Liver (tissue), 9 donors: ENCODE results near the gene SESN3. TPM values are rescaled to one million over a fixed set of nuclear protein-coding genes. Genes with fewer than 3 reads are reported as not detected.

Experiments
- DNase-seq: peaks from one replicate; pipeline ENCODE4 v3.0.0-alpha.2; 2017; ENCODE audit warnings: low spot score
- H3K27ac ChIP-seq, 2 donors: one replicate each; pipeline ENCODE4 v1.7.0; 2013; ENCODE audit warnings: inconsistent platforms in 2 of 2, low read length in 2 of 2, control low read depth in 1 of 2, low read depth in 1 of 2, mild to moderate bottlenecking in 1 of 2
- H3K27me3 ChIP-seq, 4 donors: one replicate each; pipeline versions ENCODE4 v1.6.1 to v1.7.0; 2013; ENCODE audit warnings: low read length in 3 of 4, inconsistent platforms in 1 of 4, mild to moderate bottlenecking in 1 of 4, moderate library complexity in 1 of 4; ENCODE audit not compliant: control insufficient read depth in 4 of 4, insufficient read depth in 4 of 4
- H3K36me3 ChIP-seq, 4 donors: one replicate each; pipeline versions ENCODE4 v1.6.1 to v1.7.0; 2013; ENCODE audit warnings: low read length in 3 of 4, mild to moderate bottlenecking in 3 of 4, low read depth in 1 of 4, moderate library complexity in 1 of 4; ENCODE audit not compliant: control insufficient read depth in 4 of 4, insufficient read depth in 3 of 4
- H3K4me1 ChIP-seq, 4 donors: one replicate each; pipeline versions ENCODE4 v1.6.1 to v1.7.0; 2013; ENCODE audit warnings: low read length in 3 of 4, mild to moderate bottlenecking in 3 of 4, moderate library complexity in 1 of 4; ENCODE audit not compliant: control insufficient read depth in 4 of 4, insufficient read depth in 4 of 4
- H3K4me3 ChIP-seq, 3 donors: one replicate each; pipeline versions ENCODE4 v1.6.1 to v1.7.0; 2013; ENCODE audit warnings: low read length in 3 of 3, control low read depth in 1 of 3, low read depth in 1 of 3, mild to moderate bottlenecking in 1 of 3
- H3K9ac ChIP-seq, 2 donors: one replicate each; pipeline ENCODE4 v1.7.0; 2013; ENCODE audit warnings: low read length in 2 of 2, mild to moderate bottlenecking in 2 of 2, moderate library complexity in 2 of 2, control low read depth in 1 of 2, low read depth in 1 of 2
- H3K9me3 ChIP-seq, 4 donors: one replicate each; pipeline versions ENCODE4 v1.6.1 to v1.7.0; 2013; ENCODE audit warnings: low read length in 3 of 4; ENCODE audit not compliant: control insufficient read depth in 4 of 4
- CTCF ChIP-seq: fragments of 150-350 bp; IDR thresholded peaks from 2 replicates; pipeline ENCODE4 v1.5.1; 2017; ENCODE audit warnings: improper control_type of control experiment, low read depth, low read length; ENCODE audit not compliant: missing input control
- HNF4A ChIP-seq, 2 donors: conservative IDR thresholded peaks; 2 replicates each; pipeline ENCODE4 v1.6.1; 2016; ENCODE audit warnings: antibody characterized with exemption in 2 of 2, mild to moderate bottlenecking in 2 of 2
- NR2F2 ChIP-seq: IDR thresholded peaks from 2 replicates; pipeline ENCODE4 v1.6.1; 2016; ENCODE audit warnings: antibody characterized with exemption
- RAD21 ChIP-seq, 2 donors: IDR thresholded peaks; 2 replicates each; pipeline ENCODE4 v1.6.1; 2016; ENCODE audit warnings: antibody characterized with exemption in 2 of 2, mild to moderate bottlenecking in 2 of 2
- SP1 ChIP-seq: IDR thresholded peaks from 2 replicates; pipeline ENCODE4 v1.6.1; 2018; ENCODE audit warnings: antibody characterized with exemption, mild to moderate bottlenecking
- TAF1 ChIP-seq: conservative IDR thresholded peaks from 2 replicates; pipeline ENCODE4 v1.6.1; 2016; ENCODE audit warnings: antibody characterized with exemption, mild to moderate bottlenecking
- WGBS: extraction: QIAGEN DNeasy Blood & Tissue Kit; methylation state at CpG from one replicate; pipeline ENCODE4 v1.1.7; 2013; 5-methylcytosine and 5-hydroxymethylcytosine counted together
- polyA plus RNA-seq, 2 donors: library from polyadenylated mRNA; stranded (reverse) in 1 of 2; unstranded in 1 of 2; fragments of 200-250 nt in 1 of 2; fragments of >200 nt in 1 of 2; fragmentation: Nextera tagmentation in 1 of 2; extraction: Ambion mirVana in 1 of 2; gene quantifications; one replicate each; pipeline versions ENCODE4 v1.2.1 to v1.2.3, GENCODE V29; 2013 to 2015
- total RNA-seq, 2 donors: library from RNA; depleted of rRNA; stranded (reverse); fragments of >200 nt; gene quantifications; one replicate each; pipeline ENCODE4 v1.2.3, GENCODE V29; 2014
- TF ChIP-seq, protein P1 (sequence below): IDR thresholded peaks from 2 replicates; pipeline ENCODE4 v1.6.1; 2016; ENCODE audit warnings: antibody characterized with exemption, mild to moderate bottlenecking
- TF ChIP-seq, protein P2 (sequence below): IDR thresholded peaks from 2 replicates; pipeline ENCODE4 v1.6.1; 2016; ENCODE audit warnings: antibody characterized with exemption
- TF ChIP-seq, protein P3 (sequence below): IDR thresholded peaks from 2 replicates; pipeline ENCODE4 v1.6.1; 2016; ENCODE audit warnings: antibody characterized with exemption
- donor health status: healthy.
- donor health status: healthy.
- donor health status: healthy.
- donor health status: healthy.
- donor health status: healthy.

Gene SESN3
- total and polyA plus RNA-seq, 4 donors = 0.85 to 46.6 (median 2.6) TPM

GRCh38 chr11:95243673-95244072 is 12.7 kb upstream of the SESN3 start (continued):
- TF ChIP-seq, protein P1, sequence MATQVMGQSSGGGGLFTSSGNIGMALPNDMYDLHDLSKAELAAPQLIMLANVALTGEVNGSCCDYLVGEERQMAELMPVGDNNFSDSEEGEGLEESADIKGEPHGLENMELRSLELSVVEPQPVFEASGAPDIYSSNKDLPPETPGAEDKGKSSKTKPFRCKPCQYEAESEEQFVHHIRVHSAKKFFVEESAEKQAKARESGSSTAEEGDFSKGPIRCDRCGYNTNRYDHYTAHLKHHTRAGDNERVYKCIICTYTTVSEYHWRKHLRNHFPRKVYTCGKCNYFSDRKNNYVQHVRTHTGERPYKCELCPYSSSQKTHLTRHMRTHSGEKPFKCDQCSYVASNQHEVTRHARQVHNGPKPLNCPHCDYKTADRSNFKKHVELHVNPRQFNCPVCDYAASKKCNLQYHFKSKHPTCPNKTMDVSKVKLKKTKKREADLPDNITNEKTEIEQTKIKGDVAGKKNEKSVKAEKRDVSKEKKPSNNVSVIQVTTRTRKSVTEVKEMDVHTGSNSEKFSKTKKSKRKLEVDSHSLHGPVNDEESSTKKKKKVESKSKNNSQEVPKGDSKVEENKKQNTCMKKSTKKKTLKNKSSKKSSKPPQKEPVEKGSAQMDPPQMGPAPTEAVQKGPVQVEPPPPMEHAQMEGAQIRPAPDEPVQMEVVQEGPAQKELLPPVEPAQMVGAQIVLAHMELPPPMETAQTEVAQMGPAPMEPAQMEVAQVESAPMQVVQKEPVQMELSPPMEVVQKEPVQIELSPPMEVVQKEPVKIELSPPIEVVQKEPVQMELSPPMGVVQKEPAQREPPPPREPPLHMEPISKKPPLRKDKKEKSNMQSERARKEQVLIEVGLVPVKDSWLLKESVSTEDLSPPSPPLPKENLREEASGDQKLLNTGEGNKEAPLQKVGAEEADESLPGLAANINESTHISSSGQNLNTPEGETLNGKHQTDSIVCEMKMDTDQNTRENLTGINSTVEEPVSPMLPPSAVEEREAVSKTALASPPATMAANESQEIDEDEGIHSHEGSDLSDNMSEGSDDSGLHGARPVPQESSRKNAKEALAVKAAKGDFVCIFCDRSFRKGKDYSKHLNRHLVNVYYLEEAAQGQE = no peak

DNA sequence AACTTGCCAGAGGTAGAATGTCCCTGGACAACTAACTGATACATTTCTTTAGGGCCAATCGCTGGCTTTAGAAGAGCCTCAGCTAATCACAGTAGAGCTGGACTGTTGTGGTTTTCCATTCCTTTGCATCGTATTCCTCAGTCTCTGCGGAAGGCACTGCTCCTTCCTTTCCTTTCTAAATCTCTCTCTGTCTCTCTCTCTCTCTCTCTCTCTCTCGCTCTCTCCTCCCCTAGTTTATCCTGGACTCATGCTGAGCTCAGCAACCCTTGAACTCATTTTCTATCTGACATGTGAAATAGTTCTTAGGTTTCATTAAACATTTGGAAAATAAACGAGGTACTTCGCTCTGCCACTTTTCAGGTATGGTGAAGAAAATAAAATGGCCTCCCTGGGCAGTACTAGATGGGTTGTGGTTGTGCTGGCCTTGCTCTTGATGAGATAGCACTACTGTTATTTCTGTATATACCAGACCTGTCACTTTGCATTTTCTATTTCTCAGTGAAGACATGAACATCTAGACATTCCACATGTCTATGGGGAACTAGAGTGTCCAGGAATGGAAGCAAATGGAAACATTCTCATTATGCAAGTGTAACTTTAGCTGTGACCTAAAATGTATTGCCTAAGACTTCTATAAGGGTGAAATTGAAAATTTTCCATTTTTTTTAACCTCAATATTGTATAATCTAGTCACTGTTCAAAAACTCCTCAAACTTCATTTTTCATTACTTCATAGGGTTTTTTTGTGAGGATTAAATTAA is 12.0 kb upstream of the SESN3 start:
- no peak overlapping the region for H3K4me3 ChIP-seq
- WGBS = 82% methylated on average over 6 of the region's 6 CpGs
- no peak overlapping the region for H3K9ac ChIP-seq
- TF ChIP-seq, protein P2, sequence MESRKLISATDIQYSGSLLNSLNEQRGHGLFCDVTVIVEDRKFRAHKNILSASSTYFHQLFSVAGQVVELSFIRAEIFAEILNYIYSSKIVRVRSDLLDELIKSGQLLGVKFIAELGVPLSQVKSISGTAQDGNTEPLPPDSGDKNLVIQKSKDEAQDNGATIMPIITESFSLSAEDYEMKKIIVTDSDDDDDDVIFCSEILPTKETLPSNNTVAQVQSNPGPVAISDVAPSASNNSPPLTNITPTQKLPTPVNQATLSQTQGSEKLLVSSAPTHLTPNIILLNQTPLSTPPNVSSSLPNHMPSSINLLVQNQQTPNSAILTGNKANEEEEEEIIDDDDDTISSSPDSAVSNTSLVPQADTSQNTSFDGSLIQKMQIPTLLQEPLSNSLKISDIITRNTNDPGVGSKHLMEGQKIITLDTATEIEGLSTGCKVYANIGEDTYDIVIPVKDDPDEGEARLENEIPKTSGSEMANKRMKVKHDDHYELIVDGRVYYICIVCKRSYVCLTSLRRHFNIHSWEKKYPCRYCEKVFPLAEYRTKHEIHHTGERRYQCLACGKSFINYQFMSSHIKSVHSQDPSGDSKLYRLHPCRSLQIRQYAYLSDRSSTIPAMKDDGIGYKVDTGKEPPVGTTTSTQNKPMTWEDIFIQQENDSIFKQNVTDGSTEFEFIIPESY = no peak
- TF ChIP-seq NR2F2 (no peak), CTCF (no peak), HNF4A (conservative IDR thresholded peaks at IDR 0.05) (no peak), TAF1 (no peak), RAD21 (IDR thresholded peaks at IDR 0.05) (no peak), SP1 (no peak)
- TF ChIP-seq, protein P3, sequence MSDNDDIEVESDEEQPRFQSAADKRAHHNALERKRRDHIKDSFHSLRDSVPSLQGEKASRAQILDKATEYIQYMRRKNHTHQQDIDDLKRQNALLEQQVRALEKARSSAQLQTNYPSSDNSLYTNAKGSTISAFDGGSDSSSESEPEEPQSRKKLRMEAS = no peak
- H3K9me3 ChIP-seq = no peaks in the 10 kb centered on the region
- DNase-seq = no peak
- no peaks in the 10 kb centered on the region for H3K4me1 ChIP-seq
- H3K36me3 ChIP-seq = no peaks in the 10 kb centered on the region
- no peaks in the 10 kb centered on the region for H3K27me3 ChIP-seq
- no peak overlapping the region for H3K27ac ChIP-seq

DNA sequence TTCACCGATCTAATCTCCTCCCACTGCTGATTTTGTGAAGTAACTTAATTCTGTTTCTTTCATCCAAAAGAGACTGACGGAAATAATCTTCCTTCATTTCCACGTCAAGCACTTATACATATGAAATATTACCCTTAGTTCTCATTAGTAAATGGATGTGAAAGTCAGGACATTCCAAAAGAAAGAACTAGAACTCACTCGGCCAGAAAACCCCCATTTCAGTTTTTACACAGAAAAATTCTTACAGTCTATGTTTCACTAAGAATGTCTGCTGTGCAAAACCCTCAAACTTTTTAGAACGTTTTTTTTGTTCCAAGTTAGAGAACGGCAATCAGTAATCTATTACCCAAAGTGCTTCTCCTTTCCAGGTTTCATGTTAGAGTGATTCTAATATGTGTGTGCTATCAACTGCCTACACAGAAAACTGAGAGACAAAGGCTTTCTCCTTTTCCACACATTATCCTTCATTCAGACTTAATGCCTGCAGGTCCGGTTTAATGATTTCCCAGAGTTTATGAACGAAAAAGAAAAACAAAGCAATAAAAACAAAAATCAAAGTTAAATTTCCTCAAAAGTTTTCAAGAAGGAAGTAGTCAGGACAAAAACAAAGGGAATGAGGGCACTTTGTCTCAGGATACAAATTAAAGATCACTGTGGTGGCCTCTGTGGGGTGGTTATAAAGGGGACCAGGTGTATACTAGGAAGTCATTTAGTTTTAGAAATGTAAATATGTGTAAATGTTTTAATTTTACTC is 11.3 kb upstream of the SESN3 start:
- Histone ChIP-seq H3K36me3 (no peaks in the 10 kb centered on the region), H3K4me1 (no peaks in the 10 kb centered on the region), H3K27ac (no peak overlapping the region), H3K4me3 (no peak overlapping the region), H3K27me3 (no peaks in the 10 kb centered on the region), H3K9me3 (no peaks in the 10 kb centered on the region), H3K9ac (no peak overlapping the region)
- TF ChIP-seq RAD21 (IDR thresholded peaks at IDR 0.05) (no peak), NR2F2 (no peak)
- TF ChIP-seq, protein P3 = no peak
- no peak for DNase-seq
- 59% methylated on average over 8 of the region's 8 CpGs for WGBS
